T-cell (primary cell): ENCODE results near the gene LDLRAD4. TPM values are rescaled to one million over a fixed set of nuclear protein-coding genes. Genes with fewer than 3 reads are reported as not detected.

Experiments used
- ATAC-seq, 4 experiments: fragments of 200-7000 bp in 3 of 4; fragments of 150-1000 bp in 1 of 4; cut with Tn5 transposase; replicated peaks in 1 of 4; 1 replicate in 3 of 4; 2 replicates in 1 of 4; pipeline ENCODE4 v1.10.0; 2021; ENCODE audit warnings: moderate library complexity in 3 of 4, mild to moderate bottlenecking in 2 of 4, moderate number of reproducible peaks in 1 of 4
- CTCF ChIA-PET, 2 donors: fragments of 300-600 bp; sonication (Branson Sonifier 250); formaldehyde crosslinking; loops; one replicate each; lab custom pipeline; 2022; ENCODE audit warnings: antibody characterized with exemption in 2 of 2; lab: Charles Lee
- POLR2A ChIA-PET, 2 donors: fragments of 300-600 bp; sonication (Branson Sonifier 250); formaldehyde crosslinking; loops; one replicate each; lab custom pipeline; 2022; ENCODE audit warnings: antibody characterized with exemption in 2 of 2; lab: Charles Lee
- DNase-seq, 35 experiments: peaks; one replicate each; pipeline versions ENCODE4 v3.0.0 to v3.0.0-alpha.2; 2013 to 2023
- H3K27ac ChIP-seq: one replicate; pipeline ENCODE4 v1.5.1; 2013; ENCODE audit warnings: low read length
- H3K27me3 ChIP-seq, 2 experiments: replicated peaks in 1 of 2; 1 replicate in 1 of 2; 2 replicates in 1 of 2; pipeline versions ENCODE4 v1.6.1 to v1.7.0; 2013; ENCODE audit warnings: low read length in 1 of 2, mixed read lengths in 1 of 2; ENCODE audit not compliant: control insufficient read depth in 2 of 2, insufficient read depth in 2 of 2; ENCODE audit errors: extremely low read depth in 1 of 2
- H3K36me3 ChIP-seq, 2 donors: 1 replicate in 1 of 2; 2 replicates in 1 of 2; pipeline versions ENCODE4 v1.6.1 to v1.7.0; 2013; ENCODE audit warnings: low read length in 1 of 2; ENCODE audit not compliant: control insufficient read depth in 2 of 2, insufficient read depth in 1 of 2; ENCODE audit errors: extremely low read depth in 1 of 2
- H3K4me1 ChIP-seq, 2 experiments: 1 replicate in 1 of 2; 2 replicates in 1 of 2; pipeline versions ENCODE4 v1.6.1 to v1.7.0; 2013; ENCODE audit warnings: low read length in 2 of 2, mixed read lengths in 1 of 2; ENCODE audit not compliant: insufficient read depth in 2 of 2, control insufficient read depth in 1 of 2; ENCODE audit errors: extremely low read depth in 1 of 2
- H3K4me3 ChIP-seq, 2 donors: 1 replicate in 1 of 2; 2 replicates in 1 of 2; pipeline versions ENCODE4 v1.5.1 to v1.7.0; 2013; ENCODE audit warnings: mild to moderate bottlenecking in 2 of 2, low read length in 1 of 2, moderate library complexity in 1 of 2; ENCODE audit not compliant: control insufficient read depth in 1 of 2; ENCODE audit errors: extremely low read depth in 1 of 2
- H3K9me3 ChIP-seq: 2 replicates; pipeline ENCODE4 v1.7.0; 2013
- H3K27ac Mint-ChIP-seq, 2 donors: one replicate each; pipeline ENCODE4 v1.8.0; 2020 to 2021; ENCODE audit warnings: mild to moderate bottlenecking in 2 of 2, mixed read lengths in 2 of 2
- H3K27me3 Mint-ChIP-seq, 2 donors: one replicate each; pipeline ENCODE4 v1.8.0; 2021 to 2022; ENCODE audit warnings: mixed read lengths in 2 of 2
- H3K36me3 Mint-ChIP-seq: one replicate; pipeline ENCODE4 v1.8.0; 2021; ENCODE audit warnings: mixed read lengths
- H3K4me1 Mint-ChIP-seq, 3 donors: one replicate each; pipeline ENCODE4 v1.8.0; 2020 to 2022; ENCODE audit warnings: mixed read lengths in 3 of 3, mild to moderate bottlenecking in 1 of 3
- H3K4me3 Mint-ChIP-seq, 3 donors: one replicate each; pipeline ENCODE4 v1.8.0; 2020 to 2022; ENCODE audit warnings: mild to moderate bottlenecking in 3 of 3, mixed read lengths in 3 of 3, moderate library complexity in 3 of 3
- H3K9me3 Mint-ChIP-seq, 3 donors: one replicate each; pipeline ENCODE4 v1.8.0; 2020 to 2022; ENCODE audit warnings: mixed read lengths in 3 of 3
- WGBS: methylation state at CpG from one replicate; pipeline ENCODE4 v1.1.5; 2013; ENCODE audit warnings: missing lambda C conversion rate; ENCODE audit not compliant: insufficient coverage; 5-methylcytosine and 5-hydroxymethylcytosine counted together
- total RNA-seq, 35 experiments: library from RNA in 6 of 35; stranded (reverse) in 6 of 35; fragments of 120-200 nt in 1 of 35; gene quantifications; one replicate each; pipeline versions ENCODE4 v1.2.1 to v1.2.4 and lab custom pipeline; 2013 to 2026

Gene LDLRAD4
- total RNA-seq, 5 donors from 2014 or later (not counting 1 experiment from before 2014, with no cell fraction given) = 57.6 to 80.8 (median 72.4) TPM

GRCh38 chr18:13376298-13376840, 157.8 kb downstream of the LDLRAD4 start:
- CTCF ChIA-PET = no interaction called here
- H3K27ac Mint-ChIP-seq = peak overlapping the region; percentile 92 to 98
- WGBS = 51% methylated on average over 23 of the region's 23 CpGs

GRCh38 chr18:13376841-13377351, 158.3 kb downstream of the LDLRAD4 start:
- Mint-ChIP-seq H3K9me3 (no peaks in the 10 kb centered on the region), H3K27me3 (no peaks in the 10 kb centered on the region), H3K4me1 (peaks cover 74 to 94% (median 92%) of the 10 kb centered on the region in 3 donors), H3K27ac (peak overlapping the region; percentile 92 to 98), H3K4me3 (peak overlapping the region; percentile 59 to 73 (median 60)), H3K36me3 (no peaks in the 10 kb centered on the region)
- ChIA-PET CTCF (no interaction called here), POLR2A (no interaction called here)
- ATAC-seq (peak; percentile 57 to 81 (median 66)), DNase-seq (peak; percentile 35 to 77 (median 66))
- no peaks in the 10 kb centered on the region for H3K9me3 ChIP-seq
- H3K27me3 ChIP-seq = no peaks in the 10 kb centered on the region
- WGBS = 25% methylated on average over 14 of the region's 14 CpGs
- peak overlapping the region; percentile 91 for H3K27ac ChIP-seq
- H3K4me3 ChIP-seq = peak overlapping the region; percentile 16 to 25
- peaks cover 70 to 82% of the 10 kb centered on the region in 2 experiments for H3K4me1 ChIP-seq
- no peaks in the 10 kb centered on the region for H3K36me3 ChIP-seq

More at GRCh38 chr18:13376298-13376840, 157.8 kb downstream of the LDLRAD4 start:
- H3K36me3 ChIP-seq = no peaks in the 10 kb centered on the region
- H3K9me3 ChIP-seq = no peaks in the 10 kb centered on the region
- ATAC-seq (peak in 3 of 4 experiments; percentile 27 to 45 (median 40)), DNase-seq (peak in 16 of 35 experiments; percentile 18 to 75 (median 40))
- Mint-ChIP-seq H3K4me1 (peaks cover 74 to 94% (median 92%) of the 10 kb centered on the region in 3 donors), H3K4me3 (peak overlapping the region; percentile 59 to 73 (median 60)), H3K36me3 (no peaks in the 10 kb centered on the region), H3K9me3 (no peaks in the 10 kb centered on the region), H3K27me3 (no peaks in the 10 kb centered on the region)
- no peaks in the 10 kb centered on the region for H3K27me3 ChIP-seq
- POLR2A ChIA-PET = no interaction called here
- H3K4me1 ChIP-seq = peaks cover 68 to 82% of the 10 kb centered on the region in 2 experiments
- H3K27ac ChIP-seq = peak overlapping the region; percentile 91
- peak overlapping the region; percentile 10 to 16 for H3K4me3 ChIP-seq

- peak overlapping the region; percentile 91 for H3K27ac ChIP-seq
- Mint-ChIP-seq H3K27ac (peak overlapping the region; percentile 92 to 98), H3K9me3 (no peaks in the 10 kb centered on the region), H3K4me1 (peaks cover 74 to 94% (median 92%) of the 10 kb centered on the region in 3 donors), H3K27me3 (no peaks in the 10 kb centered on the region), H3K4me3 (peak overlapping the region; percentile 59 to 73 (median 60)), H3K36me3 (no peaks in the 10 kb centered on the region)
- DNase-seq (peak in 2 of 35 experiments; percentile 23 to 52), ATAC-seq (no peak)
- no peak overlapping the region for H3K4me3 ChIP-seq
- peaks cover 70 to 80% of the 10 kb centered on the region in 2 experiments for H3K4me1 ChIP-seq
- H3K27me3 ChIP-seq = no peaks in the 10 kb centered on the region
- ChIA-PET CTCF (no interaction called here), POLR2A (no interaction called here)
- H3K36me3 ChIP-seq = no peaks in the 10 kb centered on the region
- no peaks in the 10 kb centered on the region for H3K9me3 ChIP-seq
- WGBS = 50% methylated on average over 1 of the region's 8 CpGs
Observed at GRCh38 chr18:13377496-13377895, 158.9 kb downstream of the LDLRAD4 start.

- Mint-ChIP-seq H3K4me3 (peak overlapping the region; percentile 25 to 73 (median 59)), H3K36me3 (no peaks in the 10 kb centered on the region), H3K27me3 (no peaks in the 10 kb centered on the region), H3K4me1 (peaks cover 77 to 94% (median 92%) of the 10 kb centered on the region in 3 donors), H3K9me3 (no peaks in the 10 kb centered on the region), H3K27ac (peak overlapping the region; percentile 92 to 98)
- no peaks in the 10 kb centered on the region for H3K27me3 ChIP-seq
- CTCF ChIA-PET = interaction anchor here in 1 of 2 donors (1.1 kb wide), 1 partner anchor 162 kb away, joined by 4 read pairs; no protein-coding TSS in a partner anchor
- no peak for ATAC-seq
- no peak overlapping the region for H3K4me3 ChIP-seq
- peak in 2 of 35 experiments; percentile 27 to 42 for DNase-seq
- peaks cover 70 to 83% of the 10 kb centered on the region in 2 experiments for H3K4me1 ChIP-seq
- H3K36me3 ChIP-seq = no peaks in the 10 kb centered on the region
- 53% methylated on average over 5 of the region's 9 CpGs for WGBS
- peak overlapping the region; percentile 91 for H3K27ac ChIP-seq
- H3K9me3 ChIP-seq = no peaks in the 10 kb centered on the region
- POLR2A ChIA-PET = interaction anchor here in 1 of 2 donors (1.6 kb wide), 1 partner anchor 162 kb away, joined by 5 read pairs; no protein-coding TSS in a partner anchor
Observed at GRCh38 chr18:13378150-13378549, 159.6 kb downstream of the LDLRAD4 start.

DNA sequence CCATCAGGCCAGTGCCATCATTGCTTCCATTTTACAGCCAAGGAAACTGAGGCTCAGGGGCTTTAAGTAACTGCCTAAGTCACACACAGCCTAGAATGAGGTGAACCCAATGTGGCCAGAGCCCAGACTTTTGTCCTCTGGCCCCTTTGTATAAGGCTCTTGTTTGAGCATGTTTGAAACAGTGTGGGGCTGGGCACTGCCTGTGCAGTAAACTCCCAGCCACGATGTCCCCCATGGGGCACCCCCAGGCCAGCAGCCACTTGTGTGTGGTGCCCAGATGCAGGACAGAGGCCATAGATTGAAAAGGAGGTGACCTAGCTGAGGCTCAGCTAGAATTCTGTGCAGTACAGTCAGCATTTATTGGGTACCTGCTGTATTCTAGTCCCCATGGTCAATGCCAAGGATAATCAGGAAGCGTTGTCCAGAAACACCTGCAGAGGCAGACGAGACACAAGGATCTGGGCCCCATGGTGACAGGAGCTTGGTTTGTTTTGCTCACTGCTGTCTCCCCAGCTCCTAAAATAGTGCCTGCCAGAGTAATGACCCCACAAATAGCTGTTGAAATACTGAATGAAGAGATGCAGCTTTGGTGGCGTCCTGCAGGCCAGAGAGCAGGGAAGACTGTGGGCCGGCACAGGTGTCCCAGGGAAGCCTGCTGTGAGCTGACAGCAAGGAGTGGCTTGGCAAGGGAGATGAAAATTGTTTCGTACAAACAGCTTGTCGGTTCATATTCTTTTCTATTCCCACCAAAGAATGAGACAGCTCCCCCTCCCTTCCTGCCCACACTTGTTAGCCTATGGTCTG, 160.7 kb downstream of the LDLRAD4 start:
- H3K9me3 Mint-ChIP-seq = no peaks in the 10 kb centered on the region
- DNase-seq = no peak
- no peaks in the 10 kb centered on the region for H3K27me3 Mint-ChIP-seq
- CTCF ChIA-PET = interaction anchor here (0.5 to 1.1 kb wide), 4 partner anchors 46 to 163 kb away, joined by 3 to 6 read pairs (median 4); no protein-coding TSS in a partner anchor
- Histone ChIP-seq H3K4me3 (no peak overlapping the region), H3K27me3 (no peaks in the 10 kb centered on the region), H3K9me3 (no peaks in the 10 kb centered on the region), H3K4me1 (peaks cover 78 to 87% of the 10 kb centered on the region in 2 experiments), H3K27ac (peak overlapping the region; percentile 91), H3K36me3 (no peaks in the 10 kb centered on the region)
- peak overlapping the region; percentile 92 to 98 for H3K27ac Mint-ChIP-seq
- no peak for ATAC-seq
- POLR2A ChIA-PET = interaction anchor here in 1 of 2 donors (1.6 kb wide), 1 partner anchor 163 kb away, joined by 5 read pairs; no protein-coding TSS in a partner anchor
- WGBS = 84% methylated on average over 4 of the region's 7 CpGs
- H3K36me3 Mint-ChIP-seq = no peaks in the 10 kb centered on the region
- H3K4me3 Mint-ChIP-seq = peak overlapping the region in 1 of 3 donors; percentile 59
- peaks cover 86 to 97% (median 94%) of the 10 kb centered on the region in 3 donors for H3K4me1 Mint-ChIP-seq
